Naive thymus-derived CD4-positive, alpha-beta T cell (primary cell): Measurements from ENCODE around the gene KIF19. TPM values are rescaled to one million over a fixed set of nuclear protein-coding genes. Genes with fewer than 3 reads are reported as not detected.

Experiments
- ATAC-seq: fragments of 150-1000 bp; cut with Tn5 transposase; 2 replicates; pipeline ENCODE4 v1.10.0; 2021; ENCODE audit warnings: mild to moderate bottlenecking, moderate library complexity
- CTCF ChIA-PET: fragments of 350-600 bp; sonication (Branson Sonifier 250); formaldehyde crosslinking; loops from one replicate; lab custom pipeline; 2021; ENCODE audit warnings: antibody characterized with exemption; lab: Charles Lee
- POLR2A ChIA-PET: fragments of 350-600 bp; sonication (Branson Sonifier 250); formaldehyde crosslinking; loops from one replicate; lab custom pipeline; 2021; ENCODE audit warnings: antibody characterized with exemption, inconsistent platforms; lab: Charles Lee
- DNase-seq, 9 donors: peaks; one replicate each; pipeline versions ENCODE4 v3.0.0 to v3.0.0-alpha.2; 2020 to 2022; ENCODE audit warnings: mixed read lengths in 1 of 9
- H3K27ac ChIP-seq: one replicate; pipeline ENCODE4 v1.7.0; 2013; ENCODE audit warnings: mild to moderate bottlenecking, low read depth, low read length, moderate library complexity
- H3K27me3 ChIP-seq, 2 donors: one replicate each; pipeline ENCODE4 v1.7.0; 2013; ENCODE audit warnings: low read length in 2 of 2, mild to moderate bottlenecking in 2 of 2, moderate library complexity in 2 of 2; ENCODE audit not compliant: control insufficient read depth in 2 of 2, insufficient read depth in 2 of 2
- H3K36me3 ChIP-seq, 3 experiments: 1 replicate in 2 of 3; 2 replicates in 1 of 3; pipeline ENCODE4 v1.7.0; 2013; ENCODE audit warnings: low read length in 3 of 3, mild to moderate bottlenecking in 3 of 3, moderate library complexity in 1 of 3; ENCODE audit not compliant: insufficient read depth in 3 of 3, control insufficient read depth in 2 of 3
- H3K4me1 ChIP-seq, 2 donors: one replicate each; pipeline ENCODE4 v1.7.0; 2013; ENCODE audit warnings: low read length in 2 of 2, mild to moderate bottlenecking in 2 of 2, moderate library complexity in 1 of 2; ENCODE audit not compliant: control insufficient read depth in 2 of 2, insufficient read depth in 2 of 2
- H3K4me3 ChIP-seq: 2 replicates; pipeline ENCODE4 v1.7.0; 2013; ENCODE audit warnings: mild to moderate bottlenecking, low read length
- H3K9me3 ChIP-seq, 3 experiments: 1 replicate in 2 of 3; 2 replicates in 1 of 3; pipeline ENCODE4 v1.7.0; 2013; ENCODE audit warnings: low read length in 3 of 3; ENCODE audit not compliant: control insufficient read depth in 2 of 3
- H3K27ac Mint-ChIP-seq, 9 donors: one replicate each; pipeline ENCODE4 v1.8.0; 2020 to 2022; ENCODE audit warnings: mixed read lengths in 9 of 9, mild to moderate bottlenecking in 8 of 9, moderate library complexity in 5 of 9, inconsistent platforms in 2 of 9
- H3K27me3 Mint-ChIP-seq, 5 donors: one replicate each; pipeline ENCODE4 v1.8.0; 2021 to 2022; ENCODE audit warnings: mixed read lengths in 5 of 5, mild to moderate bottlenecking in 1 of 5
- H3K36me3 Mint-ChIP-seq, 5 donors: one replicate each; pipeline ENCODE4 v1.8.0; 2020 to 2022; ENCODE audit warnings: mixed read lengths in 5 of 5, mild to moderate bottlenecking in 3 of 5, inconsistent platforms in 1 of 5
- H3K4me1 Mint-ChIP-seq, 7 donors: one replicate each; pipeline ENCODE4 v1.8.0; 2020 to 2022; ENCODE audit warnings: mixed read lengths in 7 of 7, mild to moderate bottlenecking in 3 of 7, inconsistent platforms in 1 of 7
- H3K4me3 Mint-ChIP-seq, 10 donors: one replicate each; pipeline ENCODE4 v1.8.0; 2020 to 2022; ENCODE audit warnings: mild to moderate bottlenecking in 10 of 10, mixed read lengths in 10 of 10, moderate library complexity in 6 of 10, inconsistent platforms in 2 of 10
- H3K9me3 Mint-ChIP-seq, 11 donors: one replicate each; pipeline ENCODE4 v1.8.0; 2020 to 2022; ENCODE audit warnings: mixed read lengths in 11 of 11, mild to moderate bottlenecking in 4 of 11, inconsistent platforms in 1 of 11, moderate library complexity in 1 of 11
- intact Hi-C, 2 donors: fragments of 100-400 bp; cut with micrococcal nuclease; formaldehyde crosslinking; loops; one replicate each; pipeline ENCODE4 v1.15.1; 2023
- polyA plus RNA-seq, 2 donors: library from polyadenylated mRNA; unstranded; fragments of 300-500 nt; fragmentation: Illumina TruSeq; gene quantifications; one replicate each; pipeline ENCODE4 v1.2.3, GENCODE V29; 2021
- total RNA-seq, 6 experiments: library from RNA in 5 of 6; stranded (reverse) in 5 of 6; gene quantifications; 1 replicate in 5 of 6; 2 replicates in 1 of 6; pipeline ENCODE4 v1.2.3 and lab custom pipeline; 2021 to 2026

The KIF19 gene
- total and polyA plus RNA-seq, 7 experiments from 2014 or later = 0.34 to 1.2 (median 0.47) TPM; not detected in 3

DNA sequence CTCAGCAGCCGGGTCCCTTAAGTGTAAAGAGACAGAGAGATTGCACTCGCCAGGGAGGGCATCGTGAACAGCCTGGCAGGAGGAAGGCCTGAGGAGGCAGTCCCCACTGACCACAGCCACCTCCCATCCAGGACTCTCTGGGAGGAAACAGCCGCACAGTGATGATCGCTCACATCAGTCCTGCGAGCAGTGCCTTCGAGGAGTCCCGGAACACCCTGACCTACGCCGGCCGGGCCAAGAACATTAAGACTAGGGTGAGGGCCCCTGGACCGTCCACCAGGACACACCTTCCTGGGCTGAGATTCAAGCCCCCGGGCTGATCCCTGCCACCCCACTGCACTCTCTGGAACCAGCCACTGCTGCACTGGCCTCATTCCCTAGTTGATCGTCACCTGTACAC is 21.6 kb downstream of the KIF19 start:
- no peaks in the 10 kb centered on the region for H3K36me3 Mint-ChIP-seq

DNA sequence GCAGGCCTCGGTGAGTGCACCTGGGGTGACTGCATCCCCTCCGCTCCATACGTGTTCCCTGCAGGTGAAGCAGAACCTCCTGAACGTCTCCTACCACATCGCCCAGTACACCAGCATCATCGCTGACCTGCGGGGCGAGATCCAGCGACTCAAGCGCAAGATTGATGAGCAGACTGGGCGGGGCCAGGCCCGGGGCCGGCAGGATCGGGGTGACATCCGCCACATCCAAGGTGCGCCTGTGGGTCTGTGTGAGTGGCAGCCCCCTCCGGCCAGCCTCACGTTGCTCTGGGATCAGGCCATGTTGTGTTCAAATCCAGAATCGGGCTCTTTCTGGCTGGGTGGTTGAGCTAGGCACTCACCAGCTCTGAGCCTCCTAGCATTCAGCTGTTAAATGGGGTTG is 23.1 kb downstream of the KIF19 start:
- Histone ChIP-seq H3K36me3 (no peaks in the 10 kb centered on the region), H3K4me3 (no peak overlapping the region), H3K4me1 (no peaks in the 10 kb centered on the region), H3K9me3 (no peaks in the 10 kb centered on the region), H3K27me3 (peaks cover 0 to 7% of the 10 kb centered on the region in 2 donors), H3K27ac (no peak overlapping the region)
- Mint-ChIP-seq H3K27me3 (peaks cover 18 to 49% (median 28%) of the 10 kb centered on the region in 5 donors), H3K27ac (no peak overlapping the region), H3K9me3 (peaks cover 0 to 2% (median 0%) of the 10 kb centered on the region in 11 donors), H3K4me3 (no peak overlapping the region), H3K36me3 (no peaks in the 10 kb centered on the region), H3K4me1 (peaks cover 0 to 8% (median 4%) of the 10 kb centered on the region in 7 donors)
- ATAC-seq = no peak
- POLR2A ChIA-PET = no interaction called here
- CTCF ChIA-PET = no interaction called here
- no peak for DNase-seq
- intact Hi-C loops = no loop called here

More for the DNA sequence above, 21.6 kb downstream of the KIF19 start:
- ChIA-PET POLR2A (no interaction called here), CTCF (no interaction called here)
- H3K4me3 ChIP-seq = no peak overlapping the region
- H3K4me3 Mint-ChIP-seq = no peak overlapping the region
- no peak overlapping the region for H3K27ac ChIP-seq
- no peak overlapping the region for H3K27ac Mint-ChIP-seq
- H3K27me3 Mint-ChIP-seq = peaks cover 5 to 35% (median 13%) of the 10 kb centered on the region in 5 donors
- DNase-seq (no peak), ATAC-seq (no peak)
- H3K9me3 ChIP-seq = no peaks in the 10 kb centered on the region
- no peaks in the 10 kb centered on the region for H3K36me3 ChIP-seq
- peaks cover 0 to 2% (median 0%) of the 10 kb centered on the region in 11 donors for H3K9me3 Mint-ChIP-seq
- H3K4me1 Mint-ChIP-seq = peaks cover 0 to 3% (median 0%) of the 10 kb centered on the region in 7 donors
- peaks cover 0 to 3% of the 10 kb centered on the region in 2 donors for H3K27me3 ChIP-seq
- no peaks in the 10 kb centered on the region for H3K4me1 ChIP-seq
- intact Hi-C loops = no loop called here

DNA sequence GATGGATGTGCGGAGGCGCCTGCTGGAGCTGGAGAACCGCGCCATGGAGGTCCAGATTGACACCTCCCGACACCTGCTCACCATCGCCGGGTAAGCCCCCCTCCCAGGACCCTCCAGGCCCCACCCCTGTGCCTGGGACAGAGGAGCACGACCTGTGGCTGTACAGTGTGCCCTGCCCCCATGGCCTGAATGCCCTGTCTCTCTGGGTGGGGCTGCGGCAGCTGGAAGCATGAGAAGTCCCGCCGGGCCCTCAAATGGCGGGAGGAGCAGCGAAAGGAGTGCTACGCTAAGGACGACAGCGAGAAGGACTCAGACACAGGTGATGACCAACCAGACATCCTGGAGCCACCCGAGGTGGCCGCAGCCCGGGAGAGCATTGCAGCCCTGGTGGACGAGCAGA is 24.5 kb downstream of the KIF19 start:
- ChIA-PET POLR2A (no interaction called here), CTCF (no interaction called here)
- Mint-ChIP-seq H3K27ac (peak overlapping the region in 1 of 9 donors; percentile 55), H3K36me3 (no peaks in the 10 kb centered on the region), H3K4me3 (peak overlapping the region in 1 of 10 donors; percentile 29), H3K27me3 (peaks cover 25 to 60% (median 39%) of the 10 kb centered on the region in 5 donors), H3K9me3 (no peaks in the 10 kb centered on the region), H3K4me1 (peaks cover 0 to 11% (median 4%) of the 10 kb centered on the region in 7 donors)
- Histone ChIP-seq H3K4me3 (no peak overlapping the region), H3K27ac (no peak overlapping the region), H3K27me3 (peaks cover 0 to 7% of the 10 kb centered on the region in 2 donors), H3K4me1 (no peaks in the 10 kb centered on the region), H3K36me3 (no peaks in the 10 kb centered on the region), H3K9me3 (no peaks in the 10 kb centered on the region)
- intact Hi-C loops = no loop called here
- DNase-seq = no peak
- ATAC-seq = no peak

DNA sequence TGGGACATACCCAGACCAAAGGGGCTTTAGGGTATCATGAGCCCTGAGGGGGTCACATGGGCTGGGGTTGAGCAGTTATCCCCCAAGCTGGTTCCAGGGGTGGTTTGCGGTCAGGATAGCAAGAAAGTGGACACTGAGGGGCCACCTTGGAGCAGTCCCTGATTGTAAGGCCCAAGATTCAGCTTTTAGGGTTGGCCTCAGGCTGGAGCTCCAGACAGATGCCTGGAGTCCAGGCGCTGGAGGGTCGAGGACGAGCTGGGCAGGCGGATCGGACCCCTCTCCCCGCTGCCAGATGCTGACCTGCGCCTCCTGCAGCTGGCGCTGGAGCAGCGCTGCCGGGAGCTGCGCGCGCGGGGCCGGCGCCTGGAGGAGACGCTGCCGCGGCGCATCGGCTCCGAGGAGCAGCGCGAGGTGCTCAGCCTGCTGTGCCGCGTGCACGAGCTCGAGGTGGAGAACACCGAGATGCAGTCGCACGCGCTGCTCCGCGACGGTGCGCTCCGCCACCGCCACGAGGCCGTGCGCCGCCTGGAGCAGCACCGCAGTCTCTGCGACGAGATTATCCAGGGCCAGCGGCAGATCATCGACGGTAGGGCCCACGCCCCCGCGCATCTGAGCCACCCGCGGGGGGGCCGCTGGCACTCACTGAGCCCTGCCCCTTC is 25.7 kb downstream of the KIF19 start:
- Histone ChIP-seq H3K9me3 (no peaks in the 10 kb centered on the region), H3K4me3 (no peak overlapping the region), H3K27me3 (peaks cover 0 to 16% of the 10 kb centered on the region in 2 donors), H3K36me3 (no peaks in the 10 kb centered on the region), H3K4me1 (no peaks in the 10 kb centered on the region), H3K27ac (no peak overlapping the region)
- DNase-seq = no peak
- ChIA-PET CTCF (interaction anchor here (1.1 kb wide), 1 partner anchor 17 kb away, joined by 3 read pairs; no protein-coding TSS in a partner anchor), POLR2A (no interaction called here)
- Mint-ChIP-seq H3K9me3 (no peaks in the 10 kb centered on the region), H3K27me3 (peaks cover 33 to 71% (median 44%) of the 10 kb centered on the region in 5 donors), H3K4me3 (no peak overlapping the region), H3K36me3 (no peaks in the 10 kb centered on the region), H3K4me1 (peaks cover 0 to 11% (median 4%) of the 10 kb centered on the region in 7 donors), H3K27ac (no peak overlapping the region)
- ATAC-seq = no peak
- intact Hi-C loops = no loop called here

- Mint-ChIP-seq H3K9me3 (no peaks in the 10 kb centered on the region), H3K27ac (no peak overlapping the region), H3K27me3 (peaks cover 37 to 74% (median 46%) of the 10 kb centered on the region in 5 donors), H3K4me3 (peak overlapping the region in 1 of 10 donors; percentile 30), H3K4me1 (peaks cover 0 to 12% (median 7%) of the 10 kb centered on the region in 7 donors), H3K36me3 (no peaks in the 10 kb centered on the region)
- CTCF ChIA-PET = interaction anchor here (0.9 kb wide), 1 partner anchor 32 kb away, joined by 3 read pairs; no protein-coding TSS in a partner anchor
- POLR2A ChIA-PET = no interaction called here
- Histone ChIP-seq H3K27me3 (peaks cover 0 to 16% of the 10 kb centered on the region in 2 donors), H3K27ac (no peak overlapping the region), H3K4me3 (no peak overlapping the region), H3K9me3 (no peaks in the 10 kb centered on the region), H3K36me3 (no peaks in the 10 kb centered on the region), H3K4me1 (no peaks in the 10 kb centered on the region)
- ATAC-seq (no peak), DNase-seq (no peak)
- intact Hi-C loops = loop anchor here in 1 of 2 donors (2.0 kb wide), 1 partner anchor 143 kb away; no protein-coding TSS in a partner anchor
These were observed 27.5 kb downstream of the KIF19 start for GRCh38 chr17:74353446-74354060.

- H3K9me3 Mint-ChIP-seq = no peaks in the 10 kb centered on the region
- Histone ChIP-seq H3K36me3 (no peaks in the 10 kb centered on the region), H3K27ac (no peak overlapping the region), H3K4me1 (no peaks in the 10 kb centered on the region), H3K4me3 (no peak overlapping the region), H3K9me3 (no peaks in the 10 kb centered on the region), H3K27me3 (peaks cover 0 to 16% of the 10 kb centered on the region in 2 donors)
- POLR2A ChIA-PET = no interaction called here
- CTCF ChIA-PET = no interaction called here
- peaks cover 0 to 12% (median 8%) of the 10 kb centered on the region in 7 donors for H3K4me1 Mint-ChIP-seq
- no peak overlapping the region for H3K4me3 Mint-ChIP-seq
- no peak overlapping the region for H3K27ac Mint-ChIP-seq
- peak in 7 of 9 donors; percentile 15 to 71 (median 21) for DNase-seq
- H3K36me3 Mint-ChIP-seq = no peaks in the 10 kb centered on the region
- ATAC-seq = peak; percentile 75
- intact Hi-C loops = loop anchor here in 1 of 2 donors (2.0 kb wide), 1 partner anchor 143 kb away; no protein-coding TSS in a partner anchor
- H3K27me3 Mint-ChIP-seq = peaks cover 41 to 73% (median 45%) of the 10 kb centered on the region in 5 donors
These were observed 28.1 kb downstream of the KIF19 start for GRCh38 chr17:74354123-74354522.
